ENCODE measurements around the gene PXK. TPM values are rescaled to one million over a fixed set of nuclear protein-coding genes. Genes with fewer than 3 reads are reported as not detected.

PXK gene
- polyA plus RNA-seq, 1 donor (not counting 4 experiments of a cell fraction or from before 2014, with no cell fraction given), result 12.2 TPM

GRCh38 chr3:58305882-58306711 lies 26.6 kb upstream of the PXK start, which contains the start of the genes HTD2 and RPP14:
Gene HTD2, plus strand, starts transcription at chr3:58306520. Its CDS starts 11,094 bp downstream, at chr3:58317614.
Gene RPP14, plus strand, starts transcription at chr3:58306245. Its CDS starts 4,085 bp downstream, at chr3:58310330.
- TF ChIP-seq CTCF (optimal IDR thresholded peaks at IDR 0.05 in 1 of 3, IDR thresholded peaks at IDR 0.05 in 1 of 3, conservative IDR thresholded peaks at IDR 0.05 in 1 of 3; ENCODE audit: extremely low read depth in 1 of 3, insufficient read depth in 2 of 3, low read length in 3 of 3) (peak; percentile 93 to 95 (median 95)), EZH2 (IDR thresholded peaks at IDR 0.05; ENCODE audit: low read length) (no peak)
- peak within 1 kb of the TSS; percentile 99 for H3K4me2 ChIP-seq (ENCODE audit: control insufficient read depth, extremely low read depth, insufficient read depth, low read depth, low read length)
- peak within 1 kb of the TSS; percentile 95 for H2AFZ ChIP-seq (ENCODE audit: control insufficient read depth, low read length)
- no peaks in the 10 kb centered on the region for H3K27me3 ChIP-seq (ENCODE audit: control insufficient read depth, extremely low read depth, insufficient read depth, low read length)
- peak within 1 kb of the TSS; percentile 98 for H3K9ac ChIP-seq (ENCODE audit: control insufficient read depth, extremely low read depth, insufficient read depth, low read length)
- H3K9me1 ChIP-seq (ENCODE audit: control insufficient read depth, extremely low read depth, insufficient read depth, low read length), result no peaks in the 10 kb centered on the region
- H3K4me1 ChIP-seq (ENCODE audit: control insufficient read depth, extremely low read depth, insufficient read depth, low read length), result peaks cover 20% of the 10 kb centered on the region
- no peaks in the 10 kb centered on the region for H3K9me3 ChIP-seq (ENCODE audit: control insufficient read depth, low read depth, low read length)
- peak; percentile 95 for FAIRE-seq
- dilution Hi-C loops (cut with MboI; ENCODE audit: extremely low pct_ligation_motif_present, low sequenced_read_pairs), result no loop called here
- peaks cover 45% of the 10 kb centered on the region for H3K79me2 ChIP-seq (ENCODE audit: control insufficient read depth, insufficient read depth, low read length)
- H4K20me1 ChIP-seq (ENCODE audit: control insufficient read depth, extremely low read depth, insufficient read depth, low read length), result peaks cover 14% of the 10 kb centered on the region
- peak within 1 kb of the TSS; percentile 93 to 99 (median 99) for H3K4me3 ChIP-seq (ENCODE audit: control insufficient read depth in 2 of 3, extremely low read depth in 1 of 3, insufficient read depth in 2 of 3, low read depth in 1 of 3, low read length in 3 of 3)
- peak within 1 kb of the TSS; percentile 93 for H3K27ac ChIP-seq (ENCODE audit: control insufficient read depth, insufficient read depth, low read length)
- DNase-seq (ENCODE audit: low read depth, low spot score), result peak; percentile 79
- peaks cover 11 to 21% of the 10 kb centered on the region in 2 experiments for H3K36me3 ChIP-seq (ENCODE audit: control insufficient read depth in 2 of 2, extremely low read depth in 1 of 2, insufficient read depth in 2 of 2, low read length in 2 of 2)

- FAIRE-seq (no peak), DNase-seq (ENCODE audit: low read depth, low spot score) (peak; percentile 54)
- no peaks in the 10 kb centered on the region for H3K9me1 ChIP-seq (ENCODE audit: control insufficient read depth, extremely low read depth, insufficient read depth, low read length)
- dilution Hi-C loops (cut with MboI; ENCODE audit: extremely low pct_ligation_motif_present, low sequenced_read_pairs), result no loop called here
- H3K4me3 ChIP-seq (ENCODE audit: control insufficient read depth in 2 of 3, extremely low read depth in 1 of 3, insufficient read depth in 2 of 3, low read depth in 1 of 3, low read length in 3 of 3), result peak overlapping the region; percentile 93 to 99 (median 99)
- no peaks in the 10 kb centered on the region for H3K27me3 ChIP-seq (ENCODE audit: control insufficient read depth, extremely low read depth, insufficient read depth, low read length)
- peaks cover 55% of the 10 kb centered on the region for H3K79me2 ChIP-seq (ENCODE audit: control insufficient read depth, insufficient read depth, low read length)
- H3K4me2 ChIP-seq (ENCODE audit: control insufficient read depth, extremely low read depth, insufficient read depth, low read depth, low read length), result peak overlapping the region; percentile 99
- TF ChIP-seq EZH2 (IDR thresholded peaks at IDR 0.05; ENCODE audit: low read length) (no peak), CTCF (optimal IDR thresholded peaks at IDR 0.05 in 1 of 3, IDR thresholded peaks at IDR 0.05 in 1 of 3, conservative IDR thresholded peaks at IDR 0.05 in 1 of 3; ENCODE audit: extremely low read depth in 1 of 3, insufficient read depth in 2 of 3, low read length in 3 of 3) (peak in 2 of 3 experiments; percentile 22 to 60)
- H3K9me3 ChIP-seq (ENCODE audit: control insufficient read depth, low read depth, low read length), result no peaks in the 10 kb centered on the region
- H3K27ac ChIP-seq (ENCODE audit: control insufficient read depth, insufficient read depth, low read length), result peak overlapping the region; percentile 93
- H3K4me1 ChIP-seq (ENCODE audit: control insufficient read depth, extremely low read depth, insufficient read depth, low read length), result peaks cover 20% of the 10 kb centered on the region
- peak overlapping the region; percentile 98 for H3K9ac ChIP-seq (ENCODE audit: control insufficient read depth, extremely low read depth, insufficient read depth, low read length)
- H3K36me3 ChIP-seq (ENCODE audit: control insufficient read depth in 2 of 2, extremely low read depth in 1 of 2, insufficient read depth in 2 of 2, low read length in 2 of 2), result peaks cover 17 to 27% of the 10 kb centered on the region in 2 experiments
- H4K20me1 ChIP-seq (ENCODE audit: control insufficient read depth, extremely low read depth, insufficient read depth, low read length), result peaks cover 14% of the 10 kb centered on the region
- H2AFZ ChIP-seq (ENCODE audit: control insufficient read depth, low read length), result no peak overlapping the region
Measured at GRCh38 chr3:58307639-58308215, 25.0 kb upstream of the PXK start.

All from keratinocyte (primary cell).